ENCODE data around the gene CDCA5. TPM values are rescaled to one million over a fixed set of nuclear protein-coding genes. Genes with fewer than 3 reads are reported as not detected.

CDCA5 gene
- polyA plus RNA-seq, 6 donors from 2014 or later = 0.11 to 1.00 (median 0.47) TPM; not detected in 1

- Mint-ChIP-seq H3K27me3 (no peaks in the 10 kb centered on the region), H3K27ac (no peak overlapping the region), H3K9me3 (no peaks in the 10 kb centered on the region), H3K36me3 (no peaks in the 10 kb centered on the region), H3K4me1 (peaks cover 34 to 42% (median 40%) of the 10 kb centered on the region in 3 donors), H3K4me3 (no peak overlapping the region)
- ATAC-seq (ENCODE audit: low read depth in 2 of 2) = no peak
- DNase-seq = no peak
Measured at GRCh38 chr11:65107751-65108468, 24.1 kb upstream of the CDCA5 start.

- Mint-ChIP-seq H3K27ac (peak overlapping the region in 1 of 6 donors; percentile 52), H3K4me1 (peaks cover 29 to 45% (median 37%) of the 10 kb centered on the region in 3 donors), H3K9me3 (no peaks in the 10 kb centered on the region), H3K4me3 (peak overlapping the region in 1 of 8 donors; percentile 49), H3K36me3 (no peaks in the 10 kb centered on the region), H3K27me3 (no peaks in the 10 kb centered on the region)
- no peak for DNase-seq
- no peak for ATAC-seq (ENCODE audit: low read depth in 2 of 2)
Measured at GRCh38 chr11:65107078-65107477, 23.2 kb upstream of the CDCA5 start.

GRCh38 chr11:65104628-65105027, 20.8 kb upstream of the CDCA5 start:
- Mint-ChIP-seq H3K4me1 (peaks cover 12 to 23% (median 16%) of the 10 kb centered on the region in 3 donors), H3K4me3 (no peak overlapping the region), H3K9me3 (no peaks in the 10 kb centered on the region), H3K36me3 (no peaks in the 10 kb centered on the region), H3K27ac (peak overlapping the region in 2 of 6 donors; percentile 22 to 81), H3K27me3 (no peaks in the 10 kb centered on the region)
- DNase-seq = no peak
- ATAC-seq (ENCODE audit: low read depth in 2 of 2) = no peak

- no peaks in the 10 kb centered on the region for H3K36me3 Mint-ChIP-seq
- no peak for DNase-seq
- no peak for ATAC-seq (ENCODE audit: low read depth in 2 of 2)
- H3K9me3 Mint-ChIP-seq = no peaks in the 10 kb centered on the region
- no peak overlapping the region for H3K4me3 Mint-ChIP-seq
- H3K4me1 Mint-ChIP-seq = peaks cover 16 to 30% (median 25%) of the 10 kb centered on the region in 3 donors
- peak overlapping the region in 1 of 6 donors; percentile 20 for H3K27ac Mint-ChIP-seq
- H3K27me3 Mint-ChIP-seq = no peaks in the 10 kb centered on the region
Measured at GRCh38 chr11:65103476-65103875, 19.6 kb upstream of the CDCA5 start.

GRCh38 chr11:65102142-65103095, 18.6 kb upstream of the CDCA5 start:
- DNase-seq = no peak
- Mint-ChIP-seq H3K4me1 (peaks cover 19 to 34% (median 28%) of the 10 kb centered on the region in 3 donors), H3K27ac (no peak overlapping the region), H3K36me3 (no peaks in the 10 kb centered on the region), H3K9me3 (no peaks in the 10 kb centered on the region), H3K4me3 (peak overlapping the region in 2 of 8 donors; percentile 6 to 15), H3K27me3 (no peaks in the 10 kb centered on the region)
- ATAC-seq (ENCODE audit: low read depth in 2 of 2) = no peak

- Mint-ChIP-seq H3K9me3 (no peaks in the 10 kb centered on the region), H3K36me3 (no peaks in the 10 kb centered on the region), H3K4me3 (no peak overlapping the region), H3K27ac (peak overlapping the region in 1 of 6 donors; percentile 29), H3K27me3 (no peaks in the 10 kb centered on the region), H3K4me1 (peaks cover 12 to 30% (median 23%) of the 10 kb centered on the region in 3 donors)
- ATAC-seq (ENCODE audit: low read depth in 2 of 2) (no peak), DNase-seq (no peak)
Measured at GRCh38 chr11:65100674-65101350, 17.0 kb upstream of the CDCA5 start.

- H3K4me3 Mint-ChIP-seq = peak overlapping the region; percentile 81 to 96 (median 94)
- H3K9me3 Mint-ChIP-seq = no peaks in the 10 kb centered on the region
- no peaks in the 10 kb centered on the region for H3K27me3 Mint-ChIP-seq
- H3K36me3 Mint-ChIP-seq = no peaks in the 10 kb centered on the region
- peaks cover 11 to 25% (median 17%) of the 10 kb centered on the region in 3 donors for H3K4me1 Mint-ChIP-seq
- ATAC-seq (ENCODE audit: low read depth in 2 of 2) (no peak), DNase-seq (no peak)
- H3K27ac Mint-ChIP-seq = peak overlapping the region in 4 of 6 donors; percentile 60 to 97 (median 79)
Measured at GRCh38 chr11:65096926-65097325, 13.1 kb upstream of the CDCA5 start.

- peak within 1 kb of the TSS; percentile 88 to 98 (median 94) for H3K27ac Mint-ChIP-seq
- peaks cover 11 to 25% (median 17%) of the 10 kb centered on the region in 3 donors for H3K4me1 Mint-ChIP-seq
Measured at GRCh38 chr11:65095974-65096806, 12.3 kb upstream of the CDCA5 start, which contains the start of gene VPS51. TSS of gene VPS51 (plus strand) at chr11:65096214. CDS start at chr11:65096251, 37 bp downstream.

GRCh38 chr11:65095427-65095826, 11.6 kb upstream of the CDCA5 start:
- DNase-seq (no peak), ATAC-seq (ENCODE audit: low read depth in 2 of 2) (no peak)
- H3K4me1 Mint-ChIP-seq = peaks cover 11 to 25% (median 17%) of the 10 kb centered on the region in 3 donors
- H3K9me3 Mint-ChIP-seq = no peaks in the 10 kb centered on the region
- H3K4me3 Mint-ChIP-seq = peak overlapping the region in 7 of 8 donors; percentile 81 to 96 (median 92)
- no peaks in the 10 kb centered on the region for H3K27me3 Mint-ChIP-seq
- peak overlapping the region in 4 of 6 donors; percentile 63 to 98 (median 91) for H3K27ac Mint-ChIP-seq
- no peaks in the 10 kb centered on the region for H3K36me3 Mint-ChIP-seq

More at GRCh38 chr11:65095974-65096806, 12.3 kb upstream of the CDCA5 start, which contains the start of gene VPS51:
- Mint-ChIP-seq H3K4me3 (peak within 1 kb of the TSS; percentile 81 to 96 (median 94)), H3K27me3 (no peaks in the 10 kb centered on the region), H3K9me3 (no peaks in the 10 kb centered on the region), H3K36me3 (no peaks in the 10 kb centered on the region)
- ATAC-seq (ENCODE audit: low read depth in 2 of 2) (peak; percentile 87 to 94), DNase-seq (peak; percentile 80)

- peaks cover 10 to 15% of the 10 kb centered on the region in 2 donors for H3K36me3 Mint-ChIP-seq
- DNase-seq (no peak), ATAC-seq (ENCODE audit: low read depth in 2 of 2) (no peak)
- H3K4me3 Mint-ChIP-seq = no peak overlapping the region
- peak overlapping the region in 1 of 6 donors; percentile 85 for H3K27ac Mint-ChIP-seq
- peaks cover 10 to 12% (median 11%) of the 10 kb centered on the region in 3 donors for H3K4me1 Mint-ChIP-seq
- H3K9me3 Mint-ChIP-seq = no peaks in the 10 kb centered on the region
- no peaks in the 10 kb centered on the region for H3K27me3 Mint-ChIP-seq
Measured at GRCh38 chr11:65090628-65091027, 6.8 kb upstream of the CDCA5 start.

GRCh38 chr11:65089621-65090020, 5.8 kb upstream of the CDCA5 start:
- H3K9me3 Mint-ChIP-seq = no peaks in the 10 kb centered on the region
- no peak for DNase-seq
- H3K4me1 Mint-ChIP-seq = peaks cover 16 to 19% (median 18%) of the 10 kb centered on the region in 3 donors
- H3K27me3 Mint-ChIP-seq = no peaks in the 10 kb centered on the region
- H3K36me3 Mint-ChIP-seq = peaks cover 10 to 19% of the 10 kb centered on the region in 2 donors
- no peak for ATAC-seq (ENCODE audit: low read depth in 2 of 2)
- peak overlapping the region in 1 of 8 donors; percentile 64 for H3K4me3 Mint-ChIP-seq
- H3K27ac Mint-ChIP-seq = no peak overlapping the region

- H3K27ac Mint-ChIP-seq = no peak overlapping the region
- ATAC-seq (ENCODE audit: low read depth in 2 of 2) = no peak
- peaks cover 31 to 36% (median 33%) of the 10 kb centered on the region in 3 donors for H3K4me1 Mint-ChIP-seq
- no peaks in the 10 kb centered on the region for H3K9me3 Mint-ChIP-seq
- no peak overlapping the region for H3K4me3 Mint-ChIP-seq
- H3K36me3 Mint-ChIP-seq = peaks cover 10 to 19% of the 10 kb centered on the region in 2 donors
- no peak for DNase-seq
- no peaks in the 10 kb centered on the region for H3K27me3 Mint-ChIP-seq
Measured at GRCh38 chr11:65087827-65088226, 4.0 kb upstream of the CDCA5 start.
